ENCODE results near the gene TOP1. TPM values are rescaled to one million over a fixed set of nuclear protein-coding genes. Genes with fewer than 3 reads are reported as not detected.

The TOP1 gene
- total RNA-seq (49.9 TPM), polyA plus RNA-seq (ENCODE audit: insufficient read depth, low read depth, low replicate concordance) (23.4 TPM)
- long read RNA-seq, donor 1, partial matches to known transcripts = 88 of 88 reads
- long read RNA-seq, donor 1, other reads (novel, unspliced or antisense) = 0 of 88 reads
- long read RNA-seq, donor 2, partial matches to known transcripts = 161 of 163 reads
- long read RNA-seq, donor 2, other reads (novel, unspliced or antisense) = 0 of 163 reads
- long read RNA-seq, donor 3, partial matches to known transcripts = 164 of 166 reads
- long read RNA-seq, donor 3, other reads (novel, unspliced or antisense) = 0 of 166 reads
- long read RNA-seq, donor 4, transcript TOP1-201 (21 exons, 3,738 nt) = major isoform, 5 of 121 reads
- long read RNA-seq, donor 4, partial matches to known transcripts = 116 of 121 reads
- long read RNA-seq, donor 4, other reads (novel, unspliced or antisense) = 0 of 121 reads
- long read RNA-seq, donor 5 = 0 reads
- long read RNA-seq, donor 6, partial matches to known transcripts = 20 of 22 reads
- long read RNA-seq, donor 6, other reads (novel, unspliced or antisense) = 0 of 22 reads
- long read RNA-seq, donor 7, partial matches to known transcripts = 10 of 20 reads
- long read RNA-seq, donor 7, other reads (novel, unspliced or antisense) = 7 of 20 reads
- long read RNA-seq, donor 8, partial matches to known transcripts = 63 of 64 reads
- long read RNA-seq, donor 8, other reads (novel, unspliced or antisense) = 0 of 64 reads
- long read RNA-seq, donor 9, partial matches to known transcripts = 5 of 6 reads
- long read RNA-seq, donor 9, other reads (novel, unspliced or antisense) = 0 of 6 reads
- long read RNA-seq, donor 10, partial matches to known transcripts = 117 of 119 reads
- long read RNA-seq, donor 10, other reads (novel, unspliced or antisense) = 0 of 119 reads

GRCh38 chr20:41028359-41029149 lies at the start of gene TOP1:
Gene TOP1 (plus strand): TSS chr20:41028822. CDS start chr20:41029068, 246 bp downstream.
- Histone ChIP-seq H3K9ac (ENCODE audit: low read length in 3 of 3) (peak within 1 kb of the TSS; percentile 34 to 88 (median 78)), H3K36me3 (ENCODE audit: control insufficient read depth in 2 of 3, insufficient read depth in 3 of 3, low read length in 3 of 3) (no peaks in the 10 kb centered on the region), H3K4me1 (ENCODE audit: control insufficient read depth in 2 of 3, insufficient read depth in 2 of 3, low read depth in 1 of 3, low read length in 3 of 3) (peaks cover 3 to 21% (median 9%) of the 10 kb centered on the region in 3 donors), H3K9me3 (ENCODE audit: control insufficient read depth in 2 of 3, insufficient read depth in 1 of 3, low read length in 3 of 3) (no peaks in the 10 kb centered on the region), H3K27ac (ENCODE audit: low read depth in 2 of 2, low read length in 2 of 2) (peak within 1 kb of the TSS; percentile 94 to 96), H3K27me3 (ENCODE audit: control insufficient read depth, insufficient read depth, low read length) (no peaks in the 10 kb centered on the region), H3K4me3 (ENCODE audit: low read length in 3 of 3) (peak within 1 kb of the TSS; percentile 66 to 85 (median 77))
- intact Hi-C loops (cut with DNase I) = no loop called here
- peak; percentile 100 for DNase-seq
- FAIRE-seq = peak; percentile 96
- TF ChIP-seq, protein P1, sequence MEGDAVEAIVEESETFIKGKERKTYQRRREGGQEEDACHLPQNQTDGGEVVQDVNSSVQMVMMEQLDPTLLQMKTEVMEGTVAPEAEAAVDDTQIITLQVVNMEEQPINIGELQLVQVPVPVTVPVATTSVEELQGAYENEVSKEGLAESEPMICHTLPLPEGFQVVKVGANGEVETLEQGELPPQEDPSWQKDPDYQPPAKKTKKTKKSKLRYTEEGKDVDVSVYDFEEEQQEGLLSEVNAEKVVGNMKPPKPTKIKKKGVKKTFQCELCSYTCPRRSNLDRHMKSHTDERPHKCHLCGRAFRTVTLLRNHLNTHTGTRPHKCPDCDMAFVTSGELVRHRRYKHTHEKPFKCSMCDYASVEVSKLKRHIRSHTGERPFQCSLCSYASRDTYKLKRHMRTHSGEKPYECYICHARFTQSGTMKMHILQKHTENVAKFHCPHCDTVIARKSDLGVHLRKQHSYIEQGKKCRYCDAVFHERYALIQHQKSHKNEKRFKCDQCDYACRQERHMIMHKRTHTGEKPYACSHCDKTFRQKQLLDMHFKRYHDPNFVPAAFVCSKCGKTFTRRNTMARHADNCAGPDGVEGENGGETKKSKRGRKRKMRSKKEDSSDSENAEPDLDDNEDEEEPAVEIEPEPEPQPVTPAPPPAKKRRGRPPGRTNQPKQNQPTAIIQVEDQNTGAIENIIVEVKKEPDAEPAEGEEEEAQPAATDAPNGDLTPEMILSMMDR (IDR thresholded peaks at IDR 0.05; ENCODE audit: borderline replicate concordance, extremely low read depth, insufficient read depth) = no peak

GRCh38 chr20:40979247-40979646 lies 49.4 kb upstream of the TOP1 start:
- Histone ChIP-seq H3K27ac (ENCODE audit: low read depth in 2 of 2, low read length in 2 of 2) (no peak overlapping the region), H3K36me3 (ENCODE audit: control insufficient read depth in 2 of 3, insufficient read depth in 3 of 3, low read length in 3 of 3) (no peaks in the 10 kb centered on the region), H3K9ac (ENCODE audit: low read length in 3 of 3) (no peak overlapping the region), H3K9me3 (ENCODE audit: control insufficient read depth in 2 of 3, insufficient read depth in 1 of 3, low read length in 3 of 3) (peaks cover 0 to 13% (median 3%) of the 10 kb centered on the region in 3 donors), H3K4me3 (ENCODE audit: low read length in 3 of 3) (no peak overlapping the region), H3K27me3 (ENCODE audit: control insufficient read depth, insufficient read depth, low read length) (no peaks in the 10 kb centered on the region), H3K4me1 (ENCODE audit: control insufficient read depth in 2 of 3, insufficient read depth in 2 of 3, low read depth in 1 of 3, low read length in 3 of 3) (no peaks in the 10 kb centered on the region)
- DNase-seq (no peak), FAIRE-seq (no peak)
- TF ChIP-seq, protein P1 (IDR thresholded peaks at IDR 0.05; ENCODE audit: borderline replicate concordance, extremely low read depth, insufficient read depth) = no peak
- intact Hi-C loops (cut with DNase I) = no loop called here

GRCh38 chr20:40980106-40980827 lies 48.4 kb upstream of the TOP1 start:
- intact Hi-C loops (cut with DNase I) = loop anchor here (10.0 kb wide), 1 partner anchor 115 kb away; no protein-coding TSS in a partner anchor
- Histone ChIP-seq H3K27me3 (ENCODE audit: control insufficient read depth, insufficient read depth, low read length) (no peaks in the 10 kb centered on the region), H3K4me3 (ENCODE audit: low read length in 3 of 3) (no peak overlapping the region), H3K9ac (ENCODE audit: low read length in 3 of 3) (no peak overlapping the region), H3K36me3 (ENCODE audit: control insufficient read depth in 2 of 3, insufficient read depth in 3 of 3, low read length in 3 of 3) (no peaks in the 10 kb centered on the region), H3K9me3 (ENCODE audit: control insufficient read depth in 2 of 3, insufficient read depth in 1 of 3, low read length in 3 of 3) (peaks cover 0 to 13% (median 3%) of the 10 kb centered on the region in 3 donors), H3K27ac (ENCODE audit: low read depth in 2 of 2, low read length in 2 of 2) (no peak overlapping the region), H3K4me1 (ENCODE audit: control insufficient read depth in 2 of 3, insufficient read depth in 2 of 3, low read depth in 1 of 3, low read length in 3 of 3) (no peaks in the 10 kb centered on the region)
- TF ChIP-seq, protein P1 (IDR thresholded peaks at IDR 0.05; ENCODE audit: borderline replicate concordance, extremely low read depth, insufficient read depth) = no peak
- FAIRE-seq = no peak
- DNase-seq = no peak
